ENCODE data around the gene CYRIA. TPM values are rescaled to one million over a fixed set of nuclear protein-coding genes. Genes with fewer than 3 reads are reported as not detected.

The CYRIA gene
- total and polyA plus RNA-seq, 4 donors = 1.3 to 4.3 (median 2.4) TPM

DNA sequence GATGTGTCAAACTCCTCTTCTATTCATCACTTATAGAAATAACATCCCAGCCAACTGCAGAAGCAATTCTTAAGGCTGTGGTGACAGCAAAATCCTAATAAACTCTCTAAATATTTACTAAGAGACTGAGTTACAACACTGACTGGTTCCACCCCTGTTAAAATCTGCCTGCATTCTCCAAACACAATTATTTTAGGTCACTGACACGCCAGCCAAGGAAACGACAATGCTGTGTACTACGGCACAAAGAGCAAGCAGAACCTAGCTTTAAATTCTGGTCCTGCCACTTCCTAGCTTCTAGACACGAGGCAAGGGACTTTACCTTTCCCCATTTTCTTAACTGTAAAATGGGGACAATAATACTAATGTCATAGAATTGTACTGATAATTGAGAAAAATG is 4.1 kb downstream of the CYRIA start:
- Histone ChIP-seq H3K9ac (ENCODE audit: low read depth in 1 of 2, low read length in 2 of 2) (no peak overlapping the region), H3K4me1 (ENCODE audit: control insufficient read depth in 4 of 4, insufficient read depth in 4 of 4, low read length in 3 of 4) (peaks cover 0 to 11% (median 6%) of the 10 kb centered on the region in 4 donors), H3K27ac (ENCODE audit: low read depth in 1 of 2, low read length in 2 of 2) (no peak overlapping the region), H3K36me3 (ENCODE audit: control insufficient read depth in 4 of 4, insufficient read depth in 3 of 4, low read depth in 1 of 4, low read length in 3 of 4) (no peaks in the 10 kb centered on the region), H3K9me3 (ENCODE audit: control insufficient read depth in 4 of 4, low read length in 3 of 4) (no peaks in the 10 kb centered on the region), H3K27me3 (ENCODE audit: control insufficient read depth in 4 of 4, insufficient read depth in 4 of 4, low read length in 3 of 4) (no peaks in the 10 kb centered on the region), H3K4me3 (ENCODE audit: low read depth in 1 of 3, low read length in 3 of 3) (no peak overlapping the region)
- TF ChIP-seq RXRA (IDR thresholded peaks at IDR 0.05) (peak in 1 of 2 donors; percentile 18), HNF4G (IDR thresholded peaks at IDR 0.05) (no peak)
- 31% methylated on average over 4 of the region's 4 CpGs for WGBS
- no peak for DNase-seq (ENCODE audit: low spot score)

- Histone ChIP-seq H3K4me3 (ENCODE audit: low read depth in 1 of 3, low read length in 3 of 3) (no peak overlapping the region), H3K4me1 (ENCODE audit: control insufficient read depth in 4 of 4, insufficient read depth in 4 of 4, low read length in 3 of 4) (peaks cover 0 to 7% (median 4%) of the 10 kb centered on the region in 4 donors), H3K9ac (ENCODE audit: low read depth in 1 of 2, low read length in 2 of 2) (no peak overlapping the region), H3K9me3 (ENCODE audit: control insufficient read depth in 4 of 4, low read length in 3 of 4) (no peaks in the 10 kb centered on the region), H3K27ac (ENCODE audit: low read depth in 1 of 2, low read length in 2 of 2) (no peak overlapping the region), H3K36me3 (ENCODE audit: control insufficient read depth in 4 of 4, insufficient read depth in 3 of 4, low read depth in 1 of 4, low read length in 3 of 4) (no peaks in the 10 kb centered on the region), H3K27me3 (ENCODE audit: control insufficient read depth in 4 of 4, insufficient read depth in 4 of 4, low read length in 3 of 4) (no peaks in the 10 kb centered on the region)
- WGBS = 80% methylated on average over 4 of the region's 4 CpGs
- no peak for DNase-seq (ENCODE audit: low spot score)
- TF ChIP-seq YY1 (IDR thresholded peaks at IDR 0.05) = no peak
- no peak for TF ChIP-seq RXRA (IDR thresholded peaks at IDR 0.05)
- no peak for TF ChIP-seq HNF4G (IDR thresholded peaks at IDR 0.05)
- no peak for TF ChIP-seq JUND (IDR thresholded peaks at IDR 0.05)
- TF ChIP-seq NR2F2 (IDR thresholded peaks at IDR 0.05) = no peak
- no peak for TF ChIP-seq REST (IDR thresholded peaks at IDR 0.05)
- TF ChIP-seq TAF1 (conservative IDR thresholded peaks at IDR 0.05) = no peak
- no peak for TF ChIP-seq FOXA1 (IDR thresholded peaks at IDR 0.05)
- TF ChIP-seq FOXA2 (IDR thresholded peaks at IDR 0.05) = no peak
- TF ChIP-seq EGR1 (IDR thresholded peaks at IDR 0.05; ENCODE audit: low read depth in 2 of 2) = no peak
- no peak for TF ChIP-seq MAX (IDR thresholded peaks at IDR 0.05)
- TF ChIP-seq ZBTB33 (IDR thresholded peaks at IDR 0.05) = no peak
- TF ChIP-seq GABPA (IDR thresholded peaks at IDR 0.05 in 1 of 2, conservative IDR thresholded peaks at IDR 0.05 in 1 of 2) = no peak
- no peak for TF ChIP-seq SP1 (IDR thresholded peaks at IDR 0.05)
- TF ChIP-seq ATF3 (IDR thresholded peaks at IDR 0.05) = no peak
- TF ChIP-seq HNF4A (conservative IDR thresholded peaks at IDR 0.05) = no peak
Observed at GRCh38 chr2:16660556-16660955, 5.1 kb downstream of the CYRIA start.

Data from liver (tissue), 9 donors.